ENCODE measurements around the gene NAALADL1. TPM values are rescaled to one million over a fixed set of nuclear protein-coding genes. Genes with fewer than 3 reads are reported as not detected.
"Not testable (repeated sequence)": the region's sequence is repeated elsewhere in the genome, so short reads cannot be mapped to it uniquely, and the experiment has no call there.

The NAALADL1 gene
- total and polyA plus RNA-seq, 4 donors = 14.1 to 45.9 (median 27.6) TPM

DNA sequence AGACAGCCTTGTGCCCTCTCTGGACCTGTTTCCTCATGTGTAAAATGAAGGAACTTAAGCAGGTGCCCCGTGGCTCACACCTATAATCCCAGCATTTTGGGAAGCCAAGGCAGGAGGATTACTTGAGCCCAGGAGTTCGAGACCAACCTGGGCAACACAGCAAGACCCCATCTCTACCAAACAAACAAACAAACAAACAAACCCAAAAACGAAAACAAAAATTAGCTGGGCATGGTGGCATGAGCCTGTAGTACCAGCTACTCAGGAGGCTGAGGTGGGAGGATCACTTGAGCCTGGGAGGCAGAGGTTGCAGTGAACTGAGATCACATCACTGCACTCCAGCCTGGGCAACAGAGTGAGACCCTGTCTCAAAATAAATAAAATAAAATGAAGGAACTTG lies 54.4 kb downstream of the NAALADL1 start:
- intact Hi-C loops (cut with DNase I); H3K9me3 ChIP-seq (ENCODE audit: control insufficient read depth, low read length); H3K27me3 ChIP-seq (ENCODE audit: control insufficient read depth in 1 of 2, insufficient read depth in 2 of 2, low read length in 1 of 2); H3K4me1 ChIP-seq (ENCODE audit: control insufficient read depth in 1 of 2, insufficient read depth in 2 of 2, low read length in 2 of 2); H3K4me3 ChIP-seq (ENCODE audit: low read length in 2 of 2); H3K36me3 ChIP-seq (ENCODE audit: control insufficient read depth in 1 of 2, insufficient read depth in 2 of 2, low read length in 1 of 2); DNase-seq; ATAC-seq (ENCODE audit: low FRiP score); H3K27ac ChIP-seq (ENCODE audit: low read depth in 1 of 2, low read length in 2 of 2): not testable (repeated sequence)
- 59 to 64% methylated on average over 3 of the region's 3 CpGs for WGBS, 2 donors

DNA sequence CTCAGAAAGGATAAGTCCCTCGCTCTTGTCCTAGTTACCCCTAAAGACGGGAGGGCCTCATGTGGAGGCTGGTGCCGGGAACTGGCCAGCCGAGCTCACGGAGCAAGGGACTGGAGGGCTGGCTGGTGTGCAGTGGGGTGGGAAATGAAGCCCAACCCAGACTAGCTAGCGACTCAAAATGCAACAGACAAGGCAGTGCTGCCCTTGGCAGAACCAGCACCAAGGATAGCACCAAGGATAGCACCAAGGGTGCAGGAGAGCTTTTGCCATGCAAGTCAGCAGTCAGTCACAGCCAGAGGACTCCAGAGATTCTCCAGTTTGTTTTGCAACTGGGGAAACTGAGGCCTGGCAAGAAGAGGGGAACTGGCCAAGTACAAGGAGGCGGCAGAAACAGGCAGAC lies 55.1 kb downstream of the NAALADL1 start:
- no peak for DNase-seq
- no peaks in the 10 kb centered on the region for H3K36me3 ChIP-seq (ENCODE audit: control insufficient read depth in 1 of 2, insufficient read depth in 2 of 2, low read length in 1 of 2)
- H3K27ac ChIP-seq (ENCODE audit: low read depth in 1 of 2, low read length in 2 of 2) = no peak overlapping the region
- 48% methylated on average over 7 of the region's 7 CpGs for WGBS, 2 donors
- no peaks in the 10 kb centered on the region for H3K4me1 ChIP-seq (ENCODE audit: control insufficient read depth in 1 of 2, insufficient read depth in 2 of 2, low read length in 2 of 2)
- intact Hi-C loops (cut with DNase I) = no loop called here
- no peaks in the 10 kb centered on the region for H3K27me3 ChIP-seq (ENCODE audit: control insufficient read depth in 1 of 2, insufficient read depth in 2 of 2, low read length in 1 of 2)
- ATAC-seq (ENCODE audit: low FRiP score) = no peak
- no peaks in the 10 kb centered on the region for H3K9me3 ChIP-seq (ENCODE audit: control insufficient read depth, low read length)
- H3K4me3 ChIP-seq (ENCODE audit: low read length in 2 of 2) = no peak overlapping the region

DNA sequence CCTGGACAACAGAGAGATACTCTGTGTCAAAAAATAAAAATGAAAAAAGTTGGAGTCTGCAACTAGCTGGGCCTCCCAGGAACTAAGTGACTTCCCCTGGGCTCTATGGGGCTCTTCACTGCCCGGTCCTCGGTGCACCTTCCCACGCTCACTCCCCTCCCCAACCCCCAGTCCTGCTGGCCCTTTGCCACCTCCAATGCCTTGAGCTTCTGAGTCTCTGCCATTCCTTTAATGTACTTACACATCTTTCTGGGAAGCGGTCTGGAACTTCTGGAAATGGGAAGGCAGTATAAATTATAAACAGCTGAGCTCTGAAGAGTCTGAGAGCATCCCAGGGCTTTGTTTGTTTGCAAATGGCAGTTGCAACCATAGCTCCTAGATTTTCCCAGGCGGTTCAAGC lies 55.6 kb downstream of the NAALADL1 start:
- DNase-seq (no peak), ATAC-seq (ENCODE audit: low FRiP score) (no peak)
- H3K4me1 ChIP-seq (ENCODE audit: control insufficient read depth in 1 of 2, insufficient read depth in 2 of 2, low read length in 2 of 2) = no peaks in the 10 kb centered on the region
- H3K36me3 ChIP-seq (ENCODE audit: control insufficient read depth in 1 of 2, insufficient read depth in 2 of 2, low read length in 1 of 2) = no peaks in the 10 kb centered on the region
- WGBS, 2 donors = 55 to 68% methylated on average over 5 of the region's 5 CpGs
- no peaks in the 10 kb centered on the region for H3K27me3 ChIP-seq (ENCODE audit: control insufficient read depth in 1 of 2, insufficient read depth in 2 of 2, low read length in 1 of 2)
- no peak overlapping the region for H3K4me3 ChIP-seq (ENCODE audit: low read length in 2 of 2)
- intact Hi-C loops (cut with DNase I) = no loop called here
- no peaks in the 10 kb centered on the region for H3K9me3 ChIP-seq (ENCODE audit: control insufficient read depth, low read length)
- no peak overlapping the region for H3K27ac ChIP-seq (ENCODE audit: low read depth in 1 of 2, low read length in 2 of 2)

DNA sequence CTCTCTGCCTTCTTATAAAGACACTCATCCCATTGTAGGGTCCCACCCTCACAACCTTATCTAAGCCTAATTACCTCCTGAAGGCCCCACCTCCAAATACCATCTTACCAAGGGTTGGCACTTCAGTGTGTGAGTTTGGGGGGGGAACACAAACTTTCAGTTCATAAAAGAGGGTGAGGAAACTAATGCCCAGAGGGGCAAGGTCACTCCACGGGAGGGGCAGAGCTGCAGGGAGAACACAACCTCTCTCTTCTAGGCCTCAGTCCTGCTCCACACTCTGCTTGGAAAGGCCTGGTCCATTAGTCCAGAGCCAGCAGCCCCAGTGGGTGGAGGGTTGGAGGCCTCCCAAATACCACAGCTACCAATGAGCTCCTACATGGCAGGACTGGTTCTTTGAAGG lies 58.9 kb downstream of the NAALADL1 start:
- 85 to 88% methylated on average over 1 of the region's 1 CpG for WGBS, 2 donors

DNA sequence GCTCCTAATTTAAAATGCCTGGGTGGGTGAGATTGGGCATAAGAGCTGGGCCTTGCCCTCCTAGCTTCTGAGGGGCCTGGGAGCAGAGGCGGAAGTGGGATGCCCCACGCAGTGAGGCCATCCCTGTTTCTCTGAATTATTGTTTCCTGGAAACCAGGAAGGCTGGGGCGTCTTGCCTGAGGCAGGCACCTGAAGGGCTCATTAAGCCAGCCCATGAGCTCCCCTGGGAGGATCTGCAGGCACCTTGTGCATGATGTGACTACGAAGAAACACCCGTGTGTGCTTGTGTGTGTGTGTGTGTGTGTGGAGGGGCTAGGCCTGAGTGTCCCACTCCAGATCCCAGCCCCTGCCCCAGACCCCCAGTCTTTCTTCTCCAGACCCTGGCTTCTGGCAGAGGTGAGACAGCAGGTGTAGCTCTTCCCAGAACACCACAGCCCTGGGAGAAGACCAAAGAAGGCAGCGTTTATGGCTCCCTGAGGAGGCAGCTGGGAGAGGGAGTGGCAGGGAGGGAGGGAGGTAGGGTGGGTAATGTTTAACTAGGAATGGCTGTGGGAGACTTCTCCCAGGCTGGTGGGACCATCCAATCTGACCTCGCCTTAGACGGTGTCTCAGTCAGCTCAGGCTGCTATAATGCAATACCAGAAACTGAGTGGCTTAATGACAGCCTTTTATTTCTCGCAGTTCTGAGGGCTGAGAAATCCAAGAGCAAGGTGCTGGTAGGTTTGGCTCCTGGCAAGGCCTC lies 59.5 kb downstream of the NAALADL1 start:
- 85 to 90% methylated on average over 9 of the region's 9 CpGs for WGBS, 2 donors
- H3K36me3 ChIP-seq (ENCODE audit: control insufficient read depth in 1 of 2, insufficient read depth in 2 of 2, low read length in 1 of 2) = no peaks in the 10 kb centered on the region
- ATAC-seq (ENCODE audit: low FRiP score) = no peak
- H3K4me1 ChIP-seq (ENCODE audit: control insufficient read depth in 1 of 2, insufficient read depth in 2 of 2, low read length in 2 of 2) = no peaks in the 10 kb centered on the region
- H3K4me3 ChIP-seq (ENCODE audit: low read length in 2 of 2) = no peak overlapping the region
- no peak overlapping the region for H3K27ac ChIP-seq (ENCODE audit: low read depth in 1 of 2, low read length in 2 of 2)
- no peaks in the 10 kb centered on the region for H3K9me3 ChIP-seq (ENCODE audit: control insufficient read depth, low read length)
- intact Hi-C loops (cut with DNase I) = loop anchor here (5.0 to 10.0 kb wide), 2 partner anchors 72 to 154 kb away; partner anchors contain the start of gene CDC42BPG (in 2 of the 2)
- no peaks in the 10 kb centered on the region for H3K27me3 ChIP-seq (ENCODE audit: control insufficient read depth in 1 of 2, insufficient read depth in 2 of 2, low read length in 1 of 2)
- DNase-seq = no peak

More for the DNA sequence above, 58.9 kb downstream of the NAALADL1 start:
- no peaks in the 10 kb centered on the region for H3K36me3 ChIP-seq (ENCODE audit: control insufficient read depth in 1 of 2, insufficient read depth in 2 of 2, low read length in 1 of 2)
- no peaks in the 10 kb centered on the region for H3K4me1 ChIP-seq (ENCODE audit: control insufficient read depth in 1 of 2, insufficient read depth in 2 of 2, low read length in 2 of 2)
- DNase-seq = no peak
- H3K9me3 ChIP-seq (ENCODE audit: control insufficient read depth, low read length) = no peaks in the 10 kb centered on the region
- no peaks in the 10 kb centered on the region for H3K27me3 ChIP-seq (ENCODE audit: control insufficient read depth in 1 of 2, insufficient read depth in 2 of 2, low read length in 1 of 2)
- ATAC-seq (ENCODE audit: low FRiP score) = no peak
- no peak overlapping the region for H3K4me3 ChIP-seq (ENCODE audit: low read length in 2 of 2)
- H3K27ac ChIP-seq (ENCODE audit: low read depth in 1 of 2, low read length in 2 of 2) = no peak overlapping the region
- intact Hi-C loops (cut with DNase I) = loop anchor here (5.0 to 10.0 kb wide), 2 partner anchors 72 to 155 kb away; partner anchors contain the start of gene CDC42BPG (in 2 of the 2)

DNA sequence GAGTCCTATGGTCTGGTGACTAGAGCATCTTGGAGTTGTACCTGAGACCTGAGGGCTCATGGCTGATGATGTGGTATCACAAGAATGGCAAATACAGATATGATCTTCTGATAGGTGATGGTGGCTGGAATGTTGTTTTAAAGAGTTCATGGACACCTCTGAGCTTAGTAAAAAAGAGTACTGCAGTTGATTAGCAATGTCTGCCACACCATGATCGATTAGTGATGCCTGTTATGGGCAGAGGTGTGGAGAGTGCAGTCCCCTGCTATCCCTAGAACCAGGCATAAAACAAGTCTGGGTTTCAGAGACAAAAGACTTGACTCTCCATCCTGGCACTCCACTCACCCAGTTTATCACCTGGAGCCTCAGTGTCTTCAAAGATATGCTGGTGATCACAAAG lies 60.2 kb downstream of the NAALADL1 start:
- no peak for ATAC-seq (ENCODE audit: low FRiP score)
- no peaks in the 10 kb centered on the region for H3K27me3 ChIP-seq (ENCODE audit: control insufficient read depth in 1 of 2, insufficient read depth in 2 of 2, low read length in 1 of 2)
- no peak overlapping the region for H3K27ac ChIP-seq (ENCODE audit: low read depth in 1 of 2, low read length in 2 of 2)
- DNase-seq = no peak
- 86 to 96% methylated on average over 1 of the region's 1 CpG for WGBS, 2 donors
- H3K4me1 ChIP-seq (ENCODE audit: control insufficient read depth in 1 of 2, insufficient read depth in 2 of 2, low read length in 2 of 2) = no peaks in the 10 kb centered on the region
- H3K9me3 ChIP-seq (ENCODE audit: control insufficient read depth, low read length) = no peaks in the 10 kb centered on the region
- intact Hi-C loops (cut with DNase I) = loop anchor here (5.0 to 10.0 kb wide), 2 partner anchors 71 to 153 kb away; partner anchors contain the start of gene CDC42BPG (in 2 of the 2)
- H3K36me3 ChIP-seq (ENCODE audit: control insufficient read depth in 1 of 2, insufficient read depth in 2 of 2, low read length in 1 of 2) = no peaks in the 10 kb centered on the region
- no peak overlapping the region for H3K4me3 ChIP-seq (ENCODE audit: low read length in 2 of 2)

DNA sequence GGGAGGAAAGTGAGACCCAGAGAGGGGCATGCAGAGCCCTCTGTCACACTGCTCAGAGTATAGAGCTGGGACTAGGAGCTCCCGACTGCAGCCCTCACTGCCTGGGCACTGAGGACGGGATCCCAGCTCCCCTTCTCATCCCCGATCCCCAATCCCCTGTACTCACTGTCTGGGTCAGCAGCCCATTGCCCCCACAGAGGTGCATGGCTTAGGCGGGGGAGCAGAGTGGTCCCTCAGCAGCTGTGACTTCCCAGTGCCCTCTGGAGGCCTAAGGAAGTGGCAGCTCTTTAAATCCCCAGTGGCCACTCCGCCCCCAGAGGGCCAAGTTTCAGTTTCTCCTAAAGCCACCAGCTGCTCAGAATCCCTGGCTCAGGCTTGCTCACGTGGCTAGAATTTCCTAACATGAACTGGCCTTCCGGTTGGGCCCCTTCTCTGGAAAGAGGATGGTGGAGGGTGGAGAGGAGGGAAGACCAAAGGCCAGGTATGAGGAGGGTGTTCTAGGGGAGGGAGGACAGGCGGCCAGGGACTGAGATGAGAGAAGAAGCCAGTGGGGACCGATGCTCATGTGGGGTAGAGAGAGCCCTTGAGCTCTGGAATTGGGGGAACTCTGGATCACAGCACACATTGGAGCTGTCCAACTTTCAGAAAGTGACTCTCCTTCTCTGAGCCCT lies 61.5 kb downstream of the NAALADL1 start, which contains the start of gene BATF2:
Gene BATF2, minus strand, starts transcription at position 262 of the 671 bp plus-strand sequence. Its CDS starts 57 bp downstream, at position 205.
- Histone ChIP-seq H3K9me3 (ENCODE audit: control insufficient read depth, low read length) (no peaks in the 10 kb centered on the region), H3K27ac (ENCODE audit: low read depth in 1 of 2, low read length in 2 of 2) (peak within 1 kb of the TSS in 1 of 2 donors; percentile 7), H3K27me3 (ENCODE audit: control insufficient read depth in 1 of 2, insufficient read depth in 2 of 2, low read length in 1 of 2) (no peaks in the 10 kb centered on the region), H3K4me3 (ENCODE audit: low read length in 2 of 2) (peak within 1 kb of the TSS; percentile 11 to 18), H3K4me1 (ENCODE audit: control insufficient read depth in 1 of 2, insufficient read depth in 2 of 2, low read length in 2 of 2) (no peaks in the 10 kb centered on the region), H3K36me3 (ENCODE audit: control insufficient read depth in 1 of 2, insufficient read depth in 2 of 2, low read length in 1 of 2) (no peaks in the 10 kb centered on the region)
- peak; percentile 87 to 88 for DNase-seq
- 16% methylated on average over 8 to 9 of the region's 9 CpGs for WGBS, 2 donors
- intact Hi-C loops (cut with DNase I) = loop anchor here (5.0 to 10.0 kb wide), 2 partner anchors 70 to 152 kb away; partner anchors contain the start of gene CDC42BPG (in 2 of the 2)
- ATAC-seq (ENCODE audit: low FRiP score) = peak; percentile 86

DNA sequence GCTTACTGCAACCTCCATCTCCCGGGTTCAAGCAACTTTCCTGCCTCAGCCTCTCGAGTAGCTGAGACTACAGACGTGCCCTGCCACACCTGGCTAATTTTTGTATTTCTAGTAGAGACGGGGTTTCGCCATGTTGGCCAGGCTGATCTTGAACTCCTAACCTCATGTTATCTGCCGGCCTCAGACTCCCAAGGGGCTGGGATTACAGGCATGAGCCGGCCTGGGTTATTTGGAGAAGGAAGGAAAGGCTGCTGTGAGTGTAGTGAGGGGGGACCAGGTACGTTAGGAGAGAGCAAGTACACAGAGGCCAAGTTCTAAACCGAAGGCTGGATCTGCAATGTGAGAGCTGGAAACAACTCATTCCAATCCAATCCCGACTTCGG lies 62.0 kb downstream of the NAALADL1 start:
- 29 to 34% methylated on average over 11 of the region's 11 CpGs for WGBS, 2 donors
- no peaks in the 10 kb centered on the region for H3K4me1 ChIP-seq (ENCODE audit: control insufficient read depth in 1 of 2, insufficient read depth in 2 of 2, low read length in 2 of 2)
- H3K27ac ChIP-seq (ENCODE audit: low read depth in 1 of 2, low read length in 2 of 2) = peak overlapping the region in 1 of 2 donors; percentile 7
- H3K36me3 ChIP-seq (ENCODE audit: control insufficient read depth in 1 of 2, insufficient read depth in 2 of 2, low read length in 1 of 2) = no peaks in the 10 kb centered on the region
- DNase-seq = no peak
- H3K27me3 ChIP-seq (ENCODE audit: control insufficient read depth in 1 of 2, insufficient read depth in 2 of 2, low read length in 1 of 2) = no peaks in the 10 kb centered on the region
- ATAC-seq (ENCODE audit: low FRiP score) = no peak
- intact Hi-C loops (cut with DNase I) = loop anchor here (5.0 to 10.0 kb wide), 2 partner anchors 69 to 152 kb away; partner anchors contain the start of gene CDC42BPG (in 2 of the 2)
- peak overlapping the region; percentile 11 to 18 for H3K4me3 ChIP-seq (ENCODE audit: low read length in 2 of 2)
- H3K9me3 ChIP-seq (ENCODE audit: control insufficient read depth, low read length) = no peaks in the 10 kb centered on the region
